Kidney (tissue), 14 donors: ENCODE measurements around the gene LYST. TPM values are rescaled to one million over a fixed set of nuclear protein-coding genes. Genes with fewer than 3 reads are reported as not detected.

Experiments used
- DNase-seq, 5 donors: peaks; one replicate each; pipeline ENCODE4 v3.0.0-alpha.2; 2013 to 2020
- FAIRE-seq: peaks from 2 replicates; lab custom pipeline; 2012; peaks lifted over from hg19 to GRCh38; lab: Jason Lieb, UNC
- H3K27ac ChIP-seq, 2 donors: one replicate each; pipeline ENCODE4 v1.7.0; 2013; ENCODE audit warnings: low read depth in 2 of 2, low read length in 2 of 2, inconsistent platforms in 1 of 2
- H3K27me3 ChIP-seq: one replicate; pipeline ENCODE4 v1.7.1; 2013; ENCODE audit warnings: low read length, inconsistent platforms; ENCODE audit not compliant: control insufficient read depth, insufficient read depth
- H3K36me3 ChIP-seq, 3 donors: one replicate each; pipeline versions ENCODE4 v1.7.0 to v1.7.1; 2013; ENCODE audit warnings: low read length in 3 of 3, control low read depth in 1 of 3, inconsistent platforms in 1 of 3; ENCODE audit not compliant: insufficient read depth in 3 of 3, control insufficient read depth in 2 of 3
- H3K4me1 ChIP-seq, 3 donors: one replicate each; pipeline versions ENCODE4 v1.7.0 to v1.7.1; 2013; ENCODE audit warnings: low read length in 3 of 3, inconsistent platforms in 1 of 3, low read depth in 1 of 3; ENCODE audit not compliant: control insufficient read depth in 2 of 3, insufficient read depth in 2 of 3
- H3K4me3 ChIP-seq, 3 donors: one replicate each; pipeline versions ENCODE4 v1.7.0 to v1.8.1; 2013; ENCODE audit warnings: low read length in 3 of 3, control low read depth in 1 of 3, inconsistent platforms in 1 of 3
- H3K9ac ChIP-seq, 3 donors: one replicate each; pipeline versions ENCODE4 v1.7.0 to v1.7.1; 2013; ENCODE audit warnings: low read length in 3 of 3, control low read depth in 1 of 3, inconsistent platforms in 1 of 3
- H3K9me3 ChIP-seq, 3 donors: one replicate each; pipeline versions ENCODE4 v1.7.0 to v1.7.1; 2013; ENCODE audit warnings: low read length in 3 of 3, control low read depth in 1 of 3, inconsistent platforms in 1 of 3; ENCODE audit not compliant: control insufficient read depth in 2 of 3, insufficient read depth in 1 of 3
- intact Hi-C: fragments of 100-400 bp; cut with DNase I; formaldehyde crosslinking; loops from one replicate; pipeline ENCODE4 v1.11.1; 2022
- polyA plus RNA-seq: library from polyadenylated mRNA; stranded (reverse); fragments of 350-450 nt; fragmentation: Illumina TruSeq; extraction: RNeasy Lipid Tissue Mini Kit (QIAGEN cat#74804); gene quantifications from one replicate; pipeline ENCODE4 v1.2.3, GENCODE V29; 2014; ENCODE audit warnings: low read depth, low replicate concordance; ENCODE audit not compliant: insufficient read depth
- total RNA-seq: library from RNA; stranded (reverse); fragmentation: NEBNext Ultra II Directional; extraction: Animal tissue kit (Norgen Biotek cat#: 25700); gene quantifications from one replicate; pipeline ENCODE4 v1.2.1, GENCODE V29; 2021
- TF ChIP-seq, protein P1 (sequence below): IDR thresholded peaks from 3 replicates; pipeline ENCODE4 v1.5.1; 2012; ENCODE audit warnings: mild to moderate bottlenecking, moderate library complexity, borderline replicate concordance; ENCODE audit not compliant: insufficient read depth; ENCODE audit errors: extremely low read depth
- donor health status: control.
- donor health status: control.
- donor health status: control.
- donor health status: control.
- donor health status: control.
- donor health status: DM: yes; HTN: yes; CAD: no.
- donor health status: Normal renal cell carcinoma (clear cell type).

LYST gene
- total and polyA plus RNA-seq, 2 donors from 2014 or later, result 4.6 to 30.3 TPM

DNA sequence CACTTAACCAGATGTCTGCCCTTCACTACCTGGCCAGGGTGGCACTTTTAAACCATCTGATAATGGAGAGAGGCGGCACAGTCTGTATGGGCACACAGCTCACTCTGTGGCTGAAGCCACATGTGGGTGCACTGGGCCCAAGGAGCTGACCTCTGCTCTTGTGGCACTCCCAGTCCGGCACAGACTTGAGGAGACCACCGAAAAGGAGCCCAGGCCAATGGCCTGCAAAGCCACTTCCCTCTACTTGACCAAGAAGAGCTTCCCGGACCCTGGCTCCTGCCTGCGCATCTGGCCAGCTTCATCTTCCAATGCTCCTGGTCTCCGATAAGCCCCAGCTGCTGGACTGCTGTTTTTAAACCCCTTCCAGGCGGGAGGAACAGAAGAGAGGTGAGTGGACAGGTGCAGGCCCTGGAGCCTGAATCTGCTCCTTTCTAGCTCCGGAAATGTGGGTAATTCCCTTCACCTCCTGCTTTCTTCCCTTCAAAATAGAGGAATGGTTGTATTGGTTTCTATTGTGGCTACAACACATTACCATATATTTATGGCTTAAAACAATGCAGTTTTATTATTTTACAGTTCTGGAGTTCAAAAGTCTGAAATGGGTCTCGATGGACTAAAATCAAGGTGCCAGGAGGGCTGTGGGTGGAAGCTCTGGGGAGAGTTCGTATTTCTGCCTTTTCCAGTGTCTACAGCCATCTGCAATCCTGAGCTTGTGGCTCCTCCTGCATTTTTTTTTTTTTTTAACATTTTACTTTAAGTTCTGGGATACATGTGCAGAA is 228.8 kb downstream of the LYST start:
- Histone ChIP-seq H3K36me3 (no peaks in the 10 kb centered on the region), H3K27me3 (no peaks in the 10 kb centered on the region), H3K9me3 (no peaks in the 10 kb centered on the region), H3K4me3 (no peak overlapping the region), H3K9ac (no peak overlapping the region), H3K27ac (no peak overlapping the region), H3K4me1 (no peaks in the 10 kb centered on the region)
- FAIRE-seq (no peak), DNase-seq (peak in 1 of 5 donors; percentile 15)
- TF ChIP-seq, protein P1, sequence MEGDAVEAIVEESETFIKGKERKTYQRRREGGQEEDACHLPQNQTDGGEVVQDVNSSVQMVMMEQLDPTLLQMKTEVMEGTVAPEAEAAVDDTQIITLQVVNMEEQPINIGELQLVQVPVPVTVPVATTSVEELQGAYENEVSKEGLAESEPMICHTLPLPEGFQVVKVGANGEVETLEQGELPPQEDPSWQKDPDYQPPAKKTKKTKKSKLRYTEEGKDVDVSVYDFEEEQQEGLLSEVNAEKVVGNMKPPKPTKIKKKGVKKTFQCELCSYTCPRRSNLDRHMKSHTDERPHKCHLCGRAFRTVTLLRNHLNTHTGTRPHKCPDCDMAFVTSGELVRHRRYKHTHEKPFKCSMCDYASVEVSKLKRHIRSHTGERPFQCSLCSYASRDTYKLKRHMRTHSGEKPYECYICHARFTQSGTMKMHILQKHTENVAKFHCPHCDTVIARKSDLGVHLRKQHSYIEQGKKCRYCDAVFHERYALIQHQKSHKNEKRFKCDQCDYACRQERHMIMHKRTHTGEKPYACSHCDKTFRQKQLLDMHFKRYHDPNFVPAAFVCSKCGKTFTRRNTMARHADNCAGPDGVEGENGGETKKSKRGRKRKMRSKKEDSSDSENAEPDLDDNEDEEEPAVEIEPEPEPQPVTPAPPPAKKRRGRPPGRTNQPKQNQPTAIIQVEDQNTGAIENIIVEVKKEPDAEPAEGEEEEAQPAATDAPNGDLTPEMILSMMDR, result no peak
- intact Hi-C loops, result no loop called here

DNA sequence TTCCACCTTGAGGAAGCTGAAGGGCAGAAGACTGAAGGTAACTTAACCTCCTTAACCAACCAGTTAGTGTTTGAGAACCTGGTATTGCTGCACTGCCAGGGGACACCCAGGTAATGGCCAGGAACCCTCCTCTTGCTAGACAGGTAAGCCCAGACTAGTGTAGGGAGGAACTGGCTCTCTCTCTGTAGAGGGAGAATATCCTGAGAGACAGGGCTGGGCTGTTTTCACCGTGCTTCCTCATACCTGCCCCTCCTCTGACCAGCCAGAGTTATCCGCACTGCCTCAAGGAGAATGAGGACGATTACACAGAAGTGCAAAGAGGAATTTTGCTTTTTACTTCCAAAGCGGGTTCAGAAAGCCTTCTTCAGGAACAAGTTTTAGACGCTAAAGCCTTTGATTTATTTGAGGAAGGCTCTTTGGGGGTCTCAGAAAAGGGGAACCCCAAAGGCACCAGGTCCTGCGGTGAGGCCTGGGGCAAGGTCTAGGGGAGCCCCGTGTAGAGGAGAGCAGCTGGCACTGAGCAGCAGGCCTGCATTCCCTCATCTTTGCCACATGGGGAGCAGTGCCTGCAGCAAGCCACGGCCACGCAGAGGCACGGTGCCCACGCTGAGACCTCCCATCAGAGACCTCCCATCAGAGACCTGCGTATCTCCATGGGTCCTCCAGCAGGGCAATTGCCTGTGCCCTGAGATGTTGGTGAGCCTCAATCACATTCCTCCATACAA is 230.6 kb downstream of the LYST start:
- no peaks in the 10 kb centered on the region for H3K9me3 ChIP-seq
- H3K9ac ChIP-seq, result no peak overlapping the region
- no peak for FAIRE-seq
- no peak for DNase-seq
- intact Hi-C loops, result no loop called here
- TF ChIP-seq, protein P1, result no peak
- no peaks in the 10 kb centered on the region for H3K36me3 ChIP-seq
- H3K27ac ChIP-seq, result no peak overlapping the region
- H3K4me1 ChIP-seq, result no peaks in the 10 kb centered on the region
- no peak overlapping the region for H3K4me3 ChIP-seq
- H3K27me3 ChIP-seq, result no peaks in the 10 kb centered on the region

DNA sequence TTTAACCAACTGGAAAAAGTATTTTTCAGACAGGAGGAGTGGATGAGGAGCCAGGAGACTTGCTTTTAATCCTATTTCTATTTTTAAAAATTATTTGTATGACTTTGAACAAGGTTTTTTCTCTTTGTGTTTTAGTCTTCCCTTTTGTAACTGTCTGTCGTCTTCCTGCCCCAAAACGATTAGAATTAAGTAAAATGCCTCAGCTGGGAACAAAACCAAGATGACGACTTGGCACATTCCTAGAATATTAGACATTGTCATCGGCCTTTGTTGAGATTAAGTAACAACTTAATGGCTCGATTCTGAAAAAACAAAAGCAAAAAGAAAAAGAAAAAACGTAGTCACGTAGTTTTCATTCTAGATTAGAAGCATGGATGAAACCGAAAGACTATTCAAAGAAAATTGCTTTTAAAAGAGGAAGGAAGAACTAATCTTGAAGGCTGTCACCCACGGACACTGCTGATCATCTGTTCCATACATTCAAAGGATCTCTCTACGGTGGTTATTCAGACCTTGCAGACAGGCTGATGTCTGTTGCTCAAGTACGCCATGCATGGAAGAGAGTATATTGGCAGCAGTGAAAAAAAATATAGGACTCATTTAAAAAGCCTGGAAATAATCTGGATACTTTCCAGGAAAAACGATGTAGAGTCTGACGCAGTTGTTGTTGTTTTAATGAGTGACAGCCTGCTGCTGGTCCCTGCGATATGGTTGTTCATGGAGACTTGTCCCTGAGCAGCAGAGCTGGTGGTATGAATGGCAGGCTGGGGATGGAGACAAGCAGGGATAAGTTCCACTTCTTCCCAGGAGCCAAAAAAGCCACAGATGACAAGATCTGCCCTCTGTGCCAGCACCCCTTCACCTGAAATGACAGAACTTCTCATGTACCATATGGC is 234.0 kb downstream of the LYST start:
- Histone ChIP-seq H3K27me3 (no peaks in the 10 kb centered on the region), H3K36me3 (no peaks in the 10 kb centered on the region), H3K9ac (no peak overlapping the region), H3K4me1 (no peaks in the 10 kb centered on the region), H3K27ac (no peak overlapping the region), H3K9me3 (no peaks in the 10 kb centered on the region), H3K4me3 (peak overlapping the region in 2 of 3 donors; percentile 15 to 26)
- intact Hi-C loops, result no loop called here
- TF ChIP-seq, protein P1, result no peak
- FAIRE-seq, result no peak
- peak in 1 of 5 donors; percentile 71 for DNase-seq
